Kidney glomerular epithelial cell (primary cell): ENCODE results near the gene BCKDHB.
"Not testable (repeated sequence)": the region's sequence is repeated elsewhere in the genome, so short reads cannot be mapped to it uniquely, and the experiment has no call there.

Source experiments
- DNase-seq: peaks from one replicate; lab custom pipeline; 2025; lab: John Stamatoyannopoulos, UW

BCKDHB gene

GRCh38 chr6:80263585-80263984, 157.1 kb downstream of the BCKDHB start:
- DNase-seq, result no peak

DNA sequence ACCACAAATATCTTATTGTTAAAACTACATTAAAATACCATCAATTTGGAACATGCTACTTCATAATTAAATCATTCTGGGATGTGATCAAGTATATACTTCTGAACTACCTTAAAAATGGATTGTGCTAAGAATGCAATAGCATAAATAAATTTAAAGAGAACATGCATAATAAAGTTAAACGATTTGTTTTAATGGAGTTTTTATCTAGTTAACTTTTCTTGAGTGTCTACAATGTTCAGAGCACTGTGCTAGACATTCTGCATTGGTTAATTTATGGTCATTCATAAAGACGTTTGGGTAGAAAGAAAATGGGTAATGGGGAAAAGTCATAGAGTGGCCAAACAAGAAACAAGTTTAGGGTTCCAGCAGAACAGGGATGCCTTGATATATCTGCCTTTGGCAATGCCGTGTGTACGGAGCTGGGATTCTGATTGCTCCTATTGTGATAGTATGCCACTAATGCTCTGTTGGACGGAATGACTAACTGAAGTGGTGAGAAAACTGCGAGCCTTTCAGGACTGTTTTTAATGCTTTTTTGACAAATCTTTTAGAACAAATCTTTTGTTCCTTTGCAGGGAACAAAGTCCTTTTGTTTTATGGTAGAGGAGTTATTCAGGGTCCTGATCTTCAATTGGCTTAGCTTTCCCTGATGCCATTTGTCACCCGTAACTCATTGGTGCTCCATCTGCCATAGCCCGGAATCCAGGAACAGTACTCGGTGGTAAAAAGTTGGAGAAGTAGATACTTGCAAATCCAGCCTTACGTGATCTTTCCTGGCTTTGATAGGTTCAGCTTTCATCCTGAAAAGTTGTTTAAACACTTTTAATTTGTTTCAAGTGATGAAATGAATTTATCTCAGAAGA, 162.6 kb downstream of the BCKDHB start:
- no peak for DNase-seq

DNA sequence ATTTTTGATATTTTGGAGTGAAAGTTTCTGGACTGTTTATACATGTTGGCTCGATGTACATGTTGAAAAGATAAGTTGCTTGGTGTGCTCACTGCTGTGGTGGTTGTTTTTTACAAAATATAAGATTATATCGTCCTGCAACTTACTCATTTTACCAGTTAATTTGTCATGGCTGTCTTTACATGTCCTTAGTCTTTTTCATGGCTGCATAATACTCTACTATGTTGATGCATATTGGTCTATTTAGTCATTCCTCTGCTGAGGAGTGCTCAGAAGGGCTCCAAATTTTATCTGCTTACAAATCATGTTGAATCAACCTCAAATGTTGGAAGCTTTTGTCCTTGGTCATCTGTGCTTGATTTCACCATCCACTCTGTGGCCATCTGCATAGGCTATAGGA, 164.6 kb downstream of the BCKDHB start:
- DNase-seq, result no peak

DNA sequence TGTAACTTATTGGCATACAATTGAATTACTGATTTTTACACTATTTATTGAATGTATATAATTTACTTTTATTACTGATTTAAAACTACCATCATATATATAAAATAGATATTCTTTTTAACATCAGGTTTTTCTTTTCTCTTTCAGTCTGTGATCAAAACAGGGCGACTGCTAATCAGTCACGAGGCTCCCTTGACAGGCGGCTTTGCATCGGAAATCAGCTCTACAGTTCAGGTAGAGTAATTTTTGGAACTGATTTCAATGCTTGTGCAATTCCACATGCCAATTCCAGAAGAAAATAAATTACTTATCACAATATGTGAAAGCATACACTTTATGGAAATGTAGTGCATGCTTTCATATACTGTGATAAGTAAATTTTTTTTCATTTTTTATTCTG, 166.5 kb downstream of the BCKDHB start:
- DNase-seq, result no peak

DNA sequence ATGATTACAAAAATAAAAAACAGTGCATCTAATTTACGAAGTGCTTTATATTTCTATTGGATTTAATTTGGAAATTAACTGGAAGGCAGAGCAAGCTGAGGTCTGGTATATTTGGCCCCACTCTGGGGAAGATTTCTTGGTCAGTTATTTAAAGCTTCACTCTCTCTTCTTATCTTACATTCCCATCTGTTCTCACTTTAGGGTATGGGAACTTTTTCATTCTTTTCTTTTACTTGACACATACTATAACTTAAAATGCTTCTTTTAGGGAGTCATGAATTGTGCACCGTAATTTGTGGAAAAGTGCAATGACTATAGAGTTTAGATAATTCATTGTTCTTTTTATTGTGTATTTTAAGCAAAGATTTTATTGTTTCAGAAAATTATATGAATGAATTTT, 170.4 kb downstream of the BCKDHB start:
- no peak for DNase-seq

GRCh38 chr6:80277501-80277900, 171.0 kb downstream of the BCKDHB start:
- no peak for DNase-seq

DNA sequence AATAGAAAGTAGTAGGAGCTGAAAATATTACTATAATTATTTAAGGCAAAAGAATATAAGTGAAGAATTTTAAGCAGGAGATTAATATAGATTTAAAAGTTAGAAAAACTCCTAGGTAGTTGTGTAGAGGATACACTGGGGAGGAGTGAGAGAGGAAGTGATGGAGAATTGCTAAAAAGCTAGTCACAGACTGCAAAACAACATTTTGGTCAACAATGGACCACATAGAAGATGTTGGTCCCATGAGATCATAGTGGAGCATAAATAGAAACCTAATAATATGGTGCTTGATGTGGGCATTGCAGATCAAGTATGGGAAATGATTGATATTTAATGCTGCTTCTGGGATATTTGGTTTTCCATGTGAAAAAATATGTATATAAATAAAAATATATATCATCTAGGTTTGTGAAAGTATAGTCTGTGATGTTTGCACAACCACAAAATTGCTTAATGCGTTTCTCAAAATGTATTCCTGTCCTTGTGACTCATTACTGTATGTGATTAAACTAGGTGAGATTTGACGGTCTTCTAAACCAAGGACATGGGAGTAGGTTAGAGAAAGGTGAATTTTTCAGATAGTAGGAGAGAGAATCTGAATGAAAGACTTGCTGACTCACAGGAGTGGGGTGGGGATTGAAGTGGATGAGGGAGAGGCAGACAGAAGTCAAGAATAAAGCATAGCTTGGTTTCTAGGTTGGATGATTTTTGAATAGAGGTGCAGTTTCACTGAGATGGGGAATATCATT, 174.0 kb downstream of the BCKDHB start:
- no peak for DNase-seq

- no peak for DNase-seq
Observed at GRCh38 chr6:80282913-80283554, 176.6 kb downstream of the BCKDHB start.

GRCh38 chr6:80287112-80287511, 180.6 kb downstream of the BCKDHB start:
- no peak for DNase-seq

GRCh38 chr6:80287607-80288006, 181.1 kb downstream of the BCKDHB start:
- DNase-seq, result no peak

DNA sequence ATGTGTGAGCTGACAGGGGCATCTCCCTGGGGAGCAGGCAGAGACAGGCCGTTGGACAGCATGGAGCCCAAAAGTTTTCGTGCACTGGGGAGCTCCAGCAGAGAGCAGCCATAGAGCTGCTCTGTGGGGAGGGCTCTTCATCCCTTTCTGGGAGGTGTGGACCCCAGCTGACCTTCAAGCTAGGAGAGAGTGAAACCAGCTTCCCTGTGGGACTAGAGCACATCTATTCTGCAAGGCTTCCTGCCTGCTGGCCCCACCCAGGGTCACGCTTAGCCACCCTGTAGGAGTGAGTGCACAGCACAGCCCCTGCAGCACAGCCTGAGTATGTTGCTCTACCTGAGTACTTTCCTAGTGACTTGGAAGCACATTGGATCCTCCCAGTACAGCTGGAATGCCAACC, 183.3 kb downstream of the BCKDHB start:
- DNase-seq, result no peak

GRCh38 chr6:80294531-80294930, 188.1 kb downstream of the BCKDHB start:
- not testable (repeated sequence) for DNase-seq

GRCh38 chr6:80302716-80303115, 196.2 kb downstream of the BCKDHB start:
- DNase-seq, result no peak

GRCh38 chr6:80304014-80304413, 197.5 kb downstream of the BCKDHB start:
- no peak for DNase-seq

GRCh38 chr6:80314531-80314930, 208.1 kb downstream of the BCKDHB start:
- DNase-seq, result no peak

- DNase-seq, result no peak
Observed at GRCh38 chr6:80316686-80317231, 210.3 kb downstream of the BCKDHB start.

- no peak for DNase-seq
Observed at GRCh38 chr6:80319196-80319595, 212.7 kb downstream of the BCKDHB start.

GRCh38 chr6:80321011-80321410, 214.5 kb downstream of the BCKDHB start:
- no peak for DNase-seq

DNA sequence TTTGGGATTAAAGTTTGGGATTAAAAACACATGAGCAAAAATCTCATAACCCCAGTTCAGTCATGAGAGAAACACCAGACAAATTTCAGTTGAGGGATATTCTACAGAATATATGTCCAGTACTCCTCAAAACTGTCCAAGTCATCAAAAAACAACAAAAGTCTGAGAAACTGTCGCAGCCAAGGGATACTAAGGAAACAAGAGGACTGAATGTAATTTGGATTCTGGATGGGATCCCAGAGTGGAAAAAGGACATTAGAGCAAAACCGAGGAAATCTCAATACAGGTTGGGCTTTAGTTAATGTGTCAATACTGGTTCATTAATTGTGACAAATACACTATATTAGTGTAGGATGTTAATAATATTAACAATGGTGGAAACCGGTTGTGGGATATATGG, 219.3 kb downstream of the BCKDHB start:
- DNase-seq, result no peak

DNA sequence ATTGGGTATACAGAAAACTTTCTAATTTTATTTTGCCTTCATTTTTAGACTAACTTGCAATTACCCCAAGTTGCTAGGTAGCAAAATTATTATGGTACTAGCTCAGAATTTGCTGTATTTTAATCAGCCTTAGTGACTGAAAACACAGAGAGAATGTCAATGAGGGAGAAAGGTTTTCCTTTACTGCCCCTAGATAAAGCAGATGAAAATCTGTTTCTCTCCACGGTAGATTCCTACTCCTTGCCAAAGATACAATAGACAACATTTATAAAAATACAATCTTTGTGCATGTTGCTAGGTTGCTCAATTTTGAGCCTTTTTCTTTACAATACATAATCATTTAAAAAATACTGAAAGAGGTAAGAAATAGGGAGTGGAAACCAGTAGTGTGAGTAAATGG, 222.2 kb downstream of the BCKDHB start:
- no peak for DNase-seq

- DNase-seq, result no peak
Observed at GRCh38 chr6:80329496-80329895, 223.0 kb downstream of the BCKDHB start.

DNA sequence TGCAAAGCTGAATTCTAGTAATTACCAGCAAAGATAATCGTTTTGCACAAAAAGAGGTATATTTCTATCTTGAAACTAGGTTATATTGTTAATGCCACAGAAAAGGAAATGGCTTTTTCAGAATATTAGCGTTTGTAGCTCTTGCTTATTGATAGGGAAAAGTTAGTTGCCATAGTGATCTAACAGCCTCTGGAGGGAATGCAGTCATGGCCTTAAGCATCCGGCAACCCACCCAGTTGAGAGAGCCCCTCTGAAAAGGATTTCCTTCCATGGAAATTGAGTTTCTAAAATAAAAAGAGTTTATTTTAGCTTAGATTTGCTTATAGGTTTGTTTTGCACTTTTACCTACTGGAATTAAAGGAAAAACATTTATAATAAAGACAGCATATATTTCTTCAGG, 224.5 kb downstream of the BCKDHB start:
- DNase-seq, result no peak

DNA sequence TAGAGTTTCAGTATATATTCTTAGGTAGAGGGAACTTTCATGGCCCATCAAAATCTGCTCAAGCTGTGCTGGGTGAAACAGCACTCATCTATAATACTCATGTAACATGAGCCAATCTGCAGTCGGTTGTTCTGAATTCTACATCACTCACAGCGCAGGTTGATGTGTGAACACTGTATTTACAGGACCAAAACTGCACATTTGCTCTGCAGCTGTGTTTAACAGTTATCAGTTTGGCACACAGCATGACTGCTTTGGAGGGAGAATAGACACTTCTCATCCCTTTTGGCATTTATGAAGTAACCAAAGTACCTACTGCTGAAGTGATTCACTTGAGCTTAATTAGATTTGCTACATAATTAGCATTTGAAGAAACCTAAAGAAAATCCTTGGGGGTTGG, 225.1 kb downstream of the BCKDHB start:
- no peak for DNase-seq
